GM12878 (cell line): ENCODE measurements around the gene SEPTIN6. TPM values are rescaled to one million over a fixed set of nuclear protein-coding genes. Genes with fewer than 3 reads are reported as not detected.
"Not testable (repeated sequence)": the region's sequence is repeated elsewhere in the genome, so short reads cannot be mapped to it uniquely, and the experiment has no call there.

Experiments used
- ATAC-seq: fragments of 200-7000 bp; cut with Tn5 transposase; 3 replicates; pipeline ENCODE4 v1.9.1; 2020; ENCODE audit warnings: mild to moderate bottlenecking, moderate library complexity
- BruUV-seq: library from RNA; stranded (reverse); fragments of 400-500 nt; replicated peaks from 2 replicates; lab custom pipeline; 2021; lab: Mats Ljungman, UMichigan
- CTCF ChIA-PET: fragments of 300-600 bp; sonication (Branson Sonifier 250); formaldehyde crosslinking; extraction: SDS; loops from one replicate; lab custom pipeline; 2021; ENCODE audit warnings: inconsistent platforms; lab: Yijun Ruan, JAX
- POLR2A ChIA-PET: fragments of 350-600 bp; formaldehyde crosslinking; extraction: SDS; loops from one replicate; lab custom pipeline; 2021; ENCODE audit warnings: inconsistent platforms; lab: Charles Lee
- RAD21 ChIA-PET: fragments of 300-600 bp; sonication (Branson Sonifier 250); formaldehyde crosslinking; loops from one replicate; lab custom pipeline; 2023; ENCODE audit warnings: antibody characterized with exemption; ENCODE audit not compliant: unreplicated experiment; lab: Charles Lee
- SMC1A ChIA-PET: fragments of 300-600 bp; sonication (Branson Sonifier 250); formaldehyde crosslinking; loops from one replicate; lab custom pipeline; 2023; ENCODE audit not compliant: unreplicated experiment, uncharacterized antibody; lab: Charles Lee
- DNase-seq: peaks from one replicate; pipeline ENCODE4 v3.0.0-alpha.2; 2011; ENCODE audit warnings: low read depth, low spot score
- FAIRE-seq: peaks from 3 replicates; lab custom pipeline; 2011; peaks lifted over from hg19 to GRCh38; lab: Jason Lieb, UNC
- H2AFZ ChIP-seq: 2 replicates; pipeline ENCODE4 v1.6.0; 2011; ENCODE audit warnings: low read depth, low read length, control low read depth; ENCODE audit not compliant: control insufficient read depth
- H3K27ac ChIP-seq: 2 replicates; pipeline ENCODE4 v1.5.1; 2011; ENCODE audit warnings: control low read depth; ENCODE audit not compliant: control insufficient read depth, insufficient read depth
- H3K27me3 ChIP-seq, 2 experiments: replicated peaks in 1 of 2; 2 replicates each; pipeline versions ENCODE4 v1.6.0 to v1.6.1; 2011; ENCODE audit warnings: low read length in 1 of 2; ENCODE audit not compliant: control insufficient read depth in 2 of 2, insufficient read depth in 2 of 2
- H3K36me3 ChIP-seq, 2 experiments: 2 replicates each; pipeline ENCODE4 v1.5.1; 2011; ENCODE audit warnings: low read length in 1 of 2; ENCODE audit not compliant: control insufficient read depth in 2 of 2, insufficient read depth in 2 of 2
- H3K4me1 ChIP-seq: 2 replicates; pipeline ENCODE4 v1.6.1; 2011; ENCODE audit warnings: mild to moderate bottlenecking, low read length, moderate library complexity, mixed read lengths; ENCODE audit not compliant: control insufficient read depth, insufficient read depth
- H3K4me2 ChIP-seq: 2 replicates; pipeline ENCODE4 v1.6.0; 2011; ENCODE audit warnings: control low read depth; ENCODE audit not compliant: control insufficient read depth, insufficient read depth
- H3K4me3 ChIP-seq: fragments of 200-600 bp; sonication (generic); 2 replicates; pipeline ENCODE4 v1.5.1; 2016
- H3K79me2 ChIP-seq: 2 replicates; pipeline ENCODE4 v1.6.0; 2011; ENCODE audit warnings: low read length; ENCODE audit not compliant: control insufficient read depth, insufficient read depth
- H3K9ac ChIP-seq: 2 replicates; pipeline ENCODE4 v1.8.0; 2011; ENCODE audit warnings: low read length, control low read depth, mixed read lengths; ENCODE audit not compliant: control insufficient read depth, insufficient read depth
- H3K9me3 ChIP-seq: replicated peaks from 3 replicates; pipeline ENCODE4 v1.5.1; 2011; ENCODE audit warnings: mild to moderate bottlenecking, low read length; ENCODE audit not compliant: control insufficient read depth, insufficient read depth
- H4K20me1 ChIP-seq: 2 replicates; pipeline ENCODE4 v1.6.0; 2011; ENCODE audit not compliant: control insufficient read depth, insufficient read depth
- EED ChIP-seq: sonication (generic); IDR thresholded peaks from 2 replicates; pipeline ENCODE4 v1.6.1; 2016; ENCODE audit warnings: antibody characterized with exemption, low read depth
- KDM1A ChIP-seq: fragments of 200-600 bp; sonication (generic); IDR thresholded peaks from 2 replicates; pipeline ENCODE4 v1.6.1; 2016; ENCODE audit warnings: borderline replicate concordance
- PAX8 ChIP-seq: fragments of 450-650 bp; IDR thresholded peaks from 2 replicates; pipeline ENCODE4 v1.6.1; 2017; ENCODE audit warnings: mild to moderate bottlenecking, moderate library complexity
- ZNF384 ChIP-seq: IDR thresholded peaks from 2 replicates; pipeline ENCODE4 v1.6.1; 2012; ENCODE audit warnings: low read depth, mild to moderate bottlenecking, low read length, improper control_type of control experiment, borderline replicate concordance
- WGBS: methylation state at CpG from one replicate; pipeline ENCODE4 v1.1.6; 2016; ENCODE audit warnings: low lambda C conversion rate; ENCODE audit not compliant: insufficient replicate concordance, insufficient coverage; ENCODE audit errors: missing lambda C conversion rate; 5-methylcytosine and 5-hydroxymethylcytosine counted together
- in situ Hi-C: fragments of 300-500 bp; cut with MboI; formaldehyde crosslinking; loops from 9 replicates; pipeline ENCODE4 v1.14.3; 2018; ENCODE audit warnings: mixed read lengths
- intact Hi-C: fragments of 100-400 bp; cut with micrococcal nuclease; formaldehyde crosslinking; loops from one replicate; pipeline ENCODE4 v1.14.2; 2022; ENCODE audit not compliant: unreplicated experiment
- polyA plus RNA-seq, 11 experiments: library from polyadenylated mRNA; depleted of rRNA in 4 of 11; unstranded in 6 of 11; stranded (reverse) in 5 of 11; fragments of >200 nt; fragmentation: Nextera tagmentation in 4 of 11; fragmentation: Illumina TruSeq in 1 of 11; extraction: Ambion mirVana in 4 of 11; extraction: Trizol in 1 of 11; gene quantifications; 1 replicate in 1 of 11; 2 replicates in 10 of 11; pipeline versions ENCODE4 v1.2.1 to v1.2.3, GENCODE V29; 2011 to 2016; ENCODE audit warnings: inconsistent platforms in 2 of 11, missing spikeins in 2 of 11, low read depth in 1 of 11
- total RNA-seq, 4 experiments: library from RNA; depleted of rRNA in 3 of 4; stranded (reverse); fragments of >200 nt in 3 of 4; fragmentation: Illumina TruSeq in 1 of 4; extraction: Trizol in 1 of 4; gene quantifications; 2 replicates each; pipeline versions ENCODE4 v1.2.1 to v1.2.3, GENCODE V29; 2013 to 2021
- TF ChIP-seq, protein P1 (sequence below): fragments of 450-650 bp; IDR thresholded peaks from 2 replicates; pipeline ENCODE4 v1.6.1; 2017; ENCODE audit warnings: mild to moderate bottlenecking, moderate library complexity

SEPTIN6 gene
- total and polyA plus RNA-seq, 10 of the 15 experiments (the other 5 are each of a cell fraction or from before 2014, with no cell fraction given), result 37.2 to 353 (median 154) TPM

DNA sequence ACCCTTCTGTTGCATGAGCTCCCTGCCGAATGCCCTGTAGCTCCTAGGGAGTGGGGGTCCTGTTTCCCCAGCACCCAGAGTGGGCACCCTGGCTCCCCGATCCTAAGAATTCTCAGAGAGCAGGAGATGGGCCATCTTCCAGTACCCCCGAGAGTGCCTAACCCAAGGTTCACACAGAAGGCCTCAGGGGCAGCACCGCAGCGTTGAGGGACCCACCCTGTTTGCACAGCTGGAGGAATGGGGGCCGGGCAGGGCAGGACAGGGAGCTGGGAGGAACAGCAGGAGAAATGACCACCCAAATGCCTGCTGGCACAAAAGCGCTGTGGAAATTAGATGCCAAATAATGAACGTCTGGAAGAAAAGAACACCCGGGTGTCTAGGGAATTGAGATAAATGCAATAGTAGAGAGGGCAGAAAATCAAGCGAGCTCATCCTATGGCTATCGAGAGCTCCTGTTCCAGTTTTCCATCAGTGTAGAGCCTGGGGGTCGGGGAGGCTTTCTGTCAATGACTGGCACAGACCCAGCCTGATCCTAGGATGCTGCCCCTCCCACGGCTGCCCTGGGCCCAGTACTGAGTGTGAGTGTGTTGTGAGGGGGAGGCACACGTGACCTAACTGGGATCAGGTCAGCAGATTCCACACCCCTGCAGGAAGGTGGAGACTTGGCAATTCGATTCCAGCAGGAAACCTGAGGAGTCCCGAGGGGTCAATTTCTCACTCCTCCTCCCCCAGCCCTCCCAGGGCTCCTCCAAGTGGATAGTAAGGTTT is 25.7 kb downstream of the SEPTIN6 start (continued):
- TF ChIP-seq, protein P1, sequence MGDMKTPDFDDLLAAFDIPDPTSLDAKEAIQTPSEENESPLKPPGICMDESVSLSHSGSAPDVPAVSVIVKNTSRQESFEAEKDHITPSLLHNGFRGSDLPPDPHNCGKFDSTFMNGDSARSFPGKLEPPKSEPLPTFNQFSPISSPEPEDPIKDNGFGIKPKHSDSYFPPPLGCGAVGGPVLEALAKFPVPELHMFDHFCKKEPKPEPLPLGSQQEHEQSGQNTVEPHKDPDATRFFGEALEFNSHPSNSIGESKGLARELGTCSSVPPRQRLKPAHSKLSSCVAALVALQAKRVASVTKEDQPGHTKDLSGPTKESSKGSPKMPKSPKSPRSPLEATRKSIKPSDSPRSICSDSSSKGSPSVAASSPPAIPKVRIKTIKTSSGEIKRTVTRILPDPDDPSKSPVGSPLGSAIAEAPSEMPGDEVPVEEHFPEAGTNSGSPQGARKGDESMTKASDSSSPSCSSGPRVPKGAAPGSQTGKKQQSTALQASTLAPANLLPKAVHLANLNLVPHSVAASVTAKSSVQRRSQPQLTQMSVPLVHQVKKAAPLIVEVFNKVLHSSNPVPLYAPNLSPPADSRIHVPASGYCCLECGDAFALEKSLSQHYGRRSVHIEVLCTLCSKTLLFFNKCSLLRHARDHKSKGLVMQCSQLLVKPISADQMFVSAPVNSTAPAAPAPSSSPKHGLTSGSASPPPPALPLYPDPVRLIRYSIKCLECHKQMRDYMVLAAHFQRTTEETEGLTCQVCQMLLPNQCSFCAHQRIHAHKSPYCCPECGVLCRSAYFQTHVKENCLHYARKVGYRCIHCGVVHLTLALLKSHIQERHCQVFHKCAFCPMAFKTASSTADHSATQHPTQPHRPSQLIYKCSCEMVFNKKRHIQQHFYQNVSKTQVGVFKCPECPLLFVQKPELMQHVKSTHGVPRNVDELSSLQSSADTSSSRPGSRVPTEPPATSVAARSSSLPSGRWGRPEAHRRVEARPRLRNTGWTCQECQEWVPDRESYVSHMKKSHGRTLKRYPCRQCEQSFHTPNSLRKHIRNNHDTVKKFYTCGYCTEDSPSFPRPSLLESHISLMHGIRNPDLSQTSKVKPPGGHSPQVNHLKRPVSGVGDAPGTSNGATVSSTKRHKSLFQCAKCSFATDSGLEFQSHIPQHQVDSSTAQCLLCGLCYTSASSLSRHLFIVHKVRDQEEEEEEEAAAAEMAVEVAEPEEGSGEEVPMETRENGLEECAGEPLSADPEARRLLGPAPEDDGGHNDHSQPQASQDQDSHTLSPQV, result no peak
- TF ChIP-seq PAX8 (no peak), KDM1A (no peak)

DNA sequence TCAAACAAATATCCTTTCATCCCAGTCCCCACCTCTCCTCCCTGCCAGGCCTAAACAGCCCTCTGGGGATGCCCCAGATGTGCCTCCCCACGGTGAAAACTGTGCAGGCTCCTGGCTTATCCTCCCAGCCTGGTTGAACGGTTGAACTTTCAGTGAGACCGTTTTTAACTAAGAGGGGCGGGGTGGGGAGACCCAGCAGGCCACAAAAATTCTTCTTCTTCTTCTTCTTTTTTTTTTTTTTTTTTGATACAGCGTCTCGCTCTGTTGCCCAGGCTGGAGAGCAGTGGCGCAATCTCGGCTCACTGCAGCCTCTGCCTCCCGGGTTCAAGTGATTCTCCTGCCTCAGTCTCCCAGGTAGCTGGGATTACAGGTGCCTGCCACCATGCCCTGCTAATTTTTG is 28.1 kb downstream of the SEPTIN6 start:
- SMC1A ChIA-PET, result interaction anchor here (0.9 to 9.5 kb wide), 6 partner anchors 9 to 45 kb away, joined by 3 to 51 read pairs (median 15); no protein-coding TSS in a partner anchor
- RAD21 ChIA-PET, result interaction anchor here (0.8 to 2.0 kb wide), 4 partner anchors 12 to 64 kb away, joined by 3 to 13 read pairs (median 8); no protein-coding TSS in a partner anchor
- H3K79me2 ChIP-seq, in situ Hi-C loops, BruUV-seq, H4K20me1 ChIP-seq, H2AFZ ChIP-seq, FAIRE-seq, H3K9me3 ChIP-seq, H3K4me2 ChIP-seq, H3K9ac ChIP-seq, H3K27me3 ChIP-seq, H3K27ac ChIP-seq, H3K4me3 ChIP-seq, DNase-seq: not testable (repeated sequence)
- H3K36me3 ChIP-seq, result peaks cover 4 to 11% of the 10 kb centered on the region in 2 experiments; a peak in 3 of 4 replicates
- ATAC-seq, result peak; percentile 43
- intact Hi-C loops, result loop anchor here (2.0 kb wide), 1 partner anchor 18 kb away; no protein-coding TSS in a partner anchor
- CTCF ChIA-PET, result interaction anchor here (0.7 to 2.9 kb wide), 2 partner anchors 20 to 34 kb away, joined by 3 to 13 read pairs; no protein-coding TSS in a partner anchor
- H3K4me1 ChIP-seq, result peaks cover 28% of the 10 kb centered on the region
- POLR2A ChIA-PET, result interaction anchor here (0.6 to 1.3 kb wide), 4 partner anchors 13 to 169 kb away, joined by 3 to 5 read pairs (median 4); no protein-coding TSS in a partner anchor
- 1% methylated on average over 5 of the region's 9 CpGs for WGBS
- TF ChIP-seq ZNF384 (peak; percentile 18; the same call in 1 of the 2 replicates), EED (0 out of 2 replicates have a peak, but pooled peaks have one; percentile 20)
